AG04450 (cell line): Measurements from ENCODE around the gene FYB2. TPM values are rescaled to one million over a fixed set of nuclear protein-coding genes. Genes with fewer than 3 reads are reported as not detected.

Experiments used
- CTCF ChIA-PET: fragments of 300-600, 350-600 bp; formaldehyde crosslinking; extraction: SDS; loops from one replicate; lab custom pipeline; 2022; ENCODE audit warnings: antibody characterized with exemption, inconsistent platforms; lab: Charles Lee
- POLR2A ChIA-PET: fragments of 350-600 bp; formaldehyde crosslinking; extraction: SDS; loops from one replicate; lab custom pipeline; 2021; ENCODE audit warnings: antibody characterized with exemption, inconsistent platforms; lab: Yijun Ruan, JAX
- DNase-seq: peaks from one replicate; pipeline ENCODE4 v3.0.0-alpha.2; 2011; ENCODE audit warnings: low read depth, low spot score
- H3K27ac ChIP-seq: one replicate; pipeline ENCODE4 v1.5.1; 2012; ENCODE audit warnings: low read depth, low read length, control low read depth
- H3K27me3 ChIP-seq: one replicate; pipeline ENCODE4 v1.6.0; 2012; ENCODE audit warnings: low read length; ENCODE audit not compliant: control insufficient read depth, insufficient read depth
- H3K4me3 ChIP-seq: 2 replicates; pipeline ENCODE4 v1.5.1; 2011; ENCODE audit warnings: mild to moderate bottlenecking, low read depth, low read length, control low read depth
- H3K9me3 ChIP-seq: 2 replicates; pipeline ENCODE4 v1.5.1; 2012; ENCODE audit warnings: low read length; ENCODE audit not compliant: control insufficient read depth, insufficient read depth
- CTCF ChIP-seq: IDR thresholded peaks from 2 replicates; pipeline ENCODE4 v1.5.1; 2011; ENCODE audit warnings: low read depth, low read length, control low read depth, inconsistent platforms
- polyA plus RNA-seq: library from polyadenylated mRNA; depleted of rRNA; stranded (reverse); fragments of >200 nt; gene quantifications from 2 replicates; pipeline ENCODE4 v1.2.3, GENCODE V29; 2011

FYB2 gene
- polyA plus RNA-seq, 1 experiment: not detected

- H3K27me3 ChIP-seq: no peaks in the 10 kb centered on the region
- POLR2A ChIA-PET: no interaction called here
- H3K9me3 ChIP-seq: no peaks in the 10 kb centered on the region
- no peak overlapping the region for H3K27ac ChIP-seq
- DNase-seq: peak; percentile 18
- TF ChIP-seq CTCF: no peak
- CTCF ChIA-PET: interaction anchor here (0.6 to 1.1 kb wide), 2 partner anchors 144 to 310 kb away, joined by 3 to 4 read pairs; no protein-coding TSS in a partner anchor
- no peak overlapping the region for H3K4me3 ChIP-seq
These were observed 5.1 kb upstream of the FYB2 start for GRCh38 chr1:56824271-56824670.

- TF ChIP-seq CTCF: no peak
- no peak overlapping the region for H3K27ac ChIP-seq
- POLR2A ChIA-PET: interaction anchor here (1.5 kb wide), 1 partner anchor 242 kb away, joined by 4 read pairs; the partner anchor contains the start of gene PLPP3
- CTCF ChIA-PET: interaction anchor here (0.5 to 2.9 kb wide), 37 partner anchors 10 to 1539 kb away, joined by 3 to 41 read pairs (median 5); no protein-coding TSS in a partner anchor
- no peaks in the 10 kb centered on the region for H3K9me3 ChIP-seq
- H3K4me3 ChIP-seq: no peak overlapping the region
- DNase-seq: no peak
- no peaks in the 10 kb centered on the region for H3K27me3 ChIP-seq
These were observed 2.2 kb upstream of the FYB2 start for GRCh38 chr1:56821462-56821797.

- H3K4me3 ChIP-seq: no peak overlapping the region; the same call in 1 of the 2 replicates
- H3K9me3 ChIP-seq: no peaks in the 10 kb centered on the region
- H3K27me3 ChIP-seq: no peaks in the 10 kb centered on the region
- peak; percentile 100 for TF ChIP-seq CTCF
- no peak overlapping the region for H3K27ac ChIP-seq
- POLR2A ChIA-PET: interaction anchor here (1.5 kb wide), 1 partner anchor 242 kb away, joined by 4 read pairs; the partner anchor contains the start of gene PLPP3
- DNase-seq: peak; percentile 64
- CTCF ChIA-PET: interaction anchor here (0.5 to 2.9 kb wide), 48 partner anchors 10 to 1877 kb away, joined by 3 to 41 read pairs (median 4); no protein-coding TSS in a partner anchor
These were observed 1.7 kb upstream of the FYB2 start for GRCh38 chr1:56820755-56821461.

- no peak overlapping the region for H3K27ac ChIP-seq
- H3K27me3 ChIP-seq: no peaks in the 10 kb centered on the region
- DNase-seq: no peak
- POLR2A ChIA-PET: no interaction called here
- no peak overlapping the region for H3K4me3 ChIP-seq
- no peak for TF ChIP-seq CTCF
- CTCF ChIA-PET: interaction anchor here (1.1 kb wide), 1 partner anchor 14 kb away, joined by 3 read pairs; no protein-coding TSS in a partner anchor
- no peaks in the 10 kb centered on the region for H3K9me3 ChIP-seq
These were observed 1.3 kb downstream of the FYB2 start for GRCh38 chr1:56817716-56818463.
